ENCODE data around the gene BMP6.

BMP6 gene

GRCh38 chr6:7725849-7726415 is at the start of gene BMP6:
TSS of gene BMP6 (plus strand) at chr6:7726099. CDS start at chr6:7726956, 857 bp downstream.
- no peak for TF ChIP-seq CTCF (conservative IDR thresholded peaks at IDR 0.05)
- H3K27ac ChIP-seq = no peak within 1 kb of the TSS

- no peak for TF ChIP-seq CTCF (conservative IDR thresholded peaks at IDR 0.05)
- no peak overlapping the region for H3K27ac ChIP-seq
Measured at GRCh38 chr6:7677229-7677628, 48.7 kb upstream of the BMP6 start.

GRCh38 chr6:7680393-7681075 is 45.4 kb upstream of the BMP6 start:
- no peak for TF ChIP-seq CTCF (conservative IDR thresholded peaks at IDR 0.05)
- no peak overlapping the region for H3K27ac ChIP-seq

- H3K27ac ChIP-seq = no peak overlapping the region
- no peak for TF ChIP-seq CTCF (conservative IDR thresholded peaks at IDR 0.05)
Measured at GRCh38 chr6:7681449-7681848, 44.5 kb upstream of the BMP6 start.

GRCh38 chr6:7684076-7684475 is 41.8 kb upstream of the BMP6 start:
- no peak for TF ChIP-seq CTCF (conservative IDR thresholded peaks at IDR 0.05)
- no peak overlapping the region for H3K27ac ChIP-seq

GRCh38 chr6:7684843-7685242 is 41.1 kb upstream of the BMP6 start:
- H3K27ac ChIP-seq = no peak overlapping the region
- no peak for TF ChIP-seq CTCF (conservative IDR thresholded peaks at IDR 0.05)

- no peak overlapping the region for H3K27ac ChIP-seq
- TF ChIP-seq CTCF (conservative IDR thresholded peaks at IDR 0.05) = no peak
Measured at GRCh38 chr6:7685276-7685675, 40.6 kb upstream of the BMP6 start.
